H1 (cell line): ENCODE measurements around the gene PDZD8. TPM values are rescaled to one million over a fixed set of nuclear protein-coding genes. Genes with fewer than 3 reads are reported as not detected.

Source experiments
- CTCF ChIA-PET: fragments of 300-600 bp; sonication (Branson Sonifier 250); formaldehyde crosslinking; loops from one replicate; lab custom pipeline; 2021; ENCODE audit not compliant: partially characterized antibody; lab: Charles Lee
- POLR2A ChIA-PET: fragments of 300-600 bp; sonication (Branson Sonifier 250); formaldehyde crosslinking; loops from one replicate; lab custom pipeline; 2021; ENCODE audit warnings: inconsistent platforms; ENCODE audit not compliant: partially characterized antibody; lab: Charles Lee
- DNase-seq, 2 experiments: peaks; one replicate each; pipeline versions ENCODE4 v3.0.0 to v3.0.0-alpha.2; 2010 to 2022; ENCODE audit warnings: low spot score in 2 of 2, low read depth in 1 of 2, mixed read lengths in 1 of 2
- FAIRE-seq: peaks from 2 replicates; lab custom pipeline; 2011; peaks lifted over from hg19 to GRCh38; lab: Jason Lieb, UNC
- H2AFZ ChIP-seq: 2 replicates; pipeline ENCODE4 v1.8.1; 2012; ENCODE audit warnings: low read length, inconsistent platforms
- H2AK5ac ChIP-seq: 2 replicates; pipeline ENCODE4 v1.6.1; 2013; ENCODE audit warnings: low read depth, low read length
- H2BK120ac ChIP-seq: replicated peaks from 2 replicates; pipeline ENCODE3; 2013; ENCODE audit warnings: low read depth, low read length, inconsistent platforms
- H2BK12ac ChIP-seq: 2 replicates; pipeline ENCODE4 v1.6.1; 2013; ENCODE audit warnings: low read depth, low read length
- H2BK15ac ChIP-seq: 2 replicates; pipeline ENCODE4 v1.6.1; 2013; ENCODE audit warnings: low read length
- H2BK20ac ChIP-seq: 2 replicates; pipeline ENCODE4 v1.6.1; 2013; ENCODE audit warnings: low read length
- H2BK5ac ChIP-seq: 2 replicates; pipeline ENCODE4 v1.6.1; 2013; ENCODE audit warnings: low read depth, low read length
- H3K14ac ChIP-seq: 2 replicates; pipeline ENCODE4 v1.6.1; 2013; ENCODE audit warnings: inconsistent platforms; ENCODE audit not compliant: insufficient read length
- H3K18ac ChIP-seq: 2 replicates; pipeline ENCODE4 v1.6.1; 2013; ENCODE audit warnings: low read length; ENCODE audit errors: extremely low read depth
- H3K23ac ChIP-seq: 2 replicates; pipeline ENCODE4 v1.6.1; 2013; ENCODE audit warnings: inconsistent platforms; ENCODE audit not compliant: insufficient read length
- H3K23me2 ChIP-seq: 2 replicates; pipeline ENCODE4 v1.6.1; 2013; ENCODE audit warnings: low read depth, low read length
- H3K27ac ChIP-seq: 2 replicates; pipeline ENCODE4 v1.6.1; 2011; ENCODE audit warnings: low read depth, low read length, inconsistent platforms
- H3K27me3 ChIP-seq, 4 experiments: replicated peaks in 1 of 4; 1 replicate in 1 of 4; 2 replicates in 3 of 4; pipeline versions ENCODE4 v1.6.1 to v1.8.1; 2011 to 2013; ENCODE audit warnings: low read length in 3 of 4, mild to moderate bottlenecking in 3 of 4, inconsistent platforms in 2 of 4, mixed read lengths in 2 of 4, moderate library complexity in 1 of 4; ENCODE audit not compliant: control insufficient read depth in 3 of 4, insufficient read depth in 3 of 4; ENCODE audit errors: extremely low read depth in 1 of 4
- H3K36me3 ChIP-seq, 4 experiments: 2 replicates each; pipeline versions ENCODE4 v1.6.1 to v1.8.1; 2011 to 2013; ENCODE audit warnings: mild to moderate bottlenecking in 4 of 4, low read length in 3 of 4, moderate library complexity in 2 of 4, control low read depth in 1 of 4, inconsistent platforms in 1 of 4; ENCODE audit not compliant: insufficient read depth in 4 of 4, control insufficient read depth in 2 of 4
- H3K4ac ChIP-seq: replicated peaks from 2 replicates; pipeline ENCODE3; 2013; ENCODE audit warnings: low read length, low read depth, mixed read lengths, inconsistent platforms; ENCODE audit not compliant: insufficient read length
- H3K4me1 ChIP-seq, 4 experiments: replicated peaks in 1 of 4; 1 replicate in 1 of 4; 2 replicates in 3 of 4; pipeline versions ENCODE4 v1.6.1 to v1.8.1; 2011 to 2013; ENCODE audit warnings: low read length in 3 of 4, inconsistent platforms in 2 of 4, mixed read lengths in 1 of 4; ENCODE audit not compliant: insufficient read depth in 4 of 4, control insufficient read depth in 3 of 4
- H3K4me2 ChIP-seq, 2 experiments: 2 replicates each; pipeline versions ENCODE4 v1.6.1 to v1.8.1; 2011 to 2013; ENCODE audit warnings: low read depth in 2 of 2, low read length in 2 of 2, control low read depth in 1 of 2, inconsistent platforms in 1 of 2, mild to moderate bottlenecking in 1 of 2; ENCODE audit not compliant: insufficient read depth in 1 of 2
- H3K4me3 ChIP-seq, 4 experiments: fragments of 200-600, 300-600 bp in 1 of 4; sonication (generic), shearing (Covaris generic), sonication (Bioruptor Twin) in 1 of 4; 2 replicates each; pipeline versions ENCODE4 v1.5.1 to v1.8.1; 2011 to 2016; ENCODE audit warnings: low read length in 4 of 4, low read depth in 3 of 4, control low read depth in 2 of 4, inconsistent platforms in 2 of 4, mild to moderate bottlenecking in 2 of 4, mixed read lengths in 1 of 4, moderate library complexity in 1 of 4; ENCODE audit not compliant: insufficient read depth in 2 of 4; ENCODE audit errors: extremely low read depth in 1 of 4
- H3K56ac ChIP-seq: replicated peaks from 2 replicates; pipeline ENCODE3; 2013; ENCODE audit warnings: low read depth, mild to moderate bottlenecking, mixed read lengths, low read length, inconsistent platforms; ENCODE audit not compliant: insufficient read length
- H3K79me1 ChIP-seq: 2 replicates; pipeline ENCODE4 v1.6.1; 2013; ENCODE audit warnings: low read depth, low read length, control low read depth
- H3K79me2 ChIP-seq, 2 experiments: 2 replicates each; pipeline versions ENCODE4 v1.6.1 to v1.8.1; 2012 to 2013; ENCODE audit warnings: low read length in 2 of 2, mild to moderate bottlenecking in 2 of 2, inconsistent platforms in 1 of 2; ENCODE audit not compliant: insufficient read depth in 2 of 2, control insufficient read depth in 1 of 2
- H3K9ac ChIP-seq, 4 experiments: replicated peaks in 1 of 4; 1 replicate in 1 of 4; 2 replicates in 3 of 4; pipeline versions ENCODE4 v1.6.1 to v1.8.1; 2011 to 2013; ENCODE audit warnings: low read depth in 3 of 4, low read length in 3 of 4, control low read depth in 2 of 4, mild to moderate bottlenecking in 2 of 4, moderate library complexity in 2 of 4, inconsistent platforms in 1 of 4; ENCODE audit errors: extremely low read depth in 1 of 4
- H3K9me3 ChIP-seq, 2 experiments: 2 replicates each; pipeline versions ENCODE4 v1.6.1 to v1.8.1; 2012 to 2013; ENCODE audit warnings: mild to moderate bottlenecking in 2 of 2, moderate library complexity in 2 of 2, control low read depth in 1 of 2, inconsistent platforms in 1 of 2, low read depth in 1 of 2, low read length in 1 of 2, mixed read lengths in 1 of 2; ENCODE audit not compliant: insufficient read depth in 2 of 2
- H4K20me1 ChIP-seq, 2 experiments: replicated peaks in 1 of 2; 2 replicates each; pipeline versions ENCODE3 to v1.8.1; 2011 to 2013; ENCODE audit warnings: inconsistent platforms in 2 of 2, low read length in 2 of 2, mild to moderate bottlenecking in 1 of 2; ENCODE audit not compliant: insufficient read depth in 2 of 2, control insufficient read depth in 1 of 2
- H4K5ac ChIP-seq: 2 replicates; pipeline ENCODE4 v1.6.1; 2013; ENCODE audit warnings: low read length, low read depth, mixed read lengths, inconsistent platforms; ENCODE audit not compliant: insufficient read length
- H4K8ac ChIP-seq: 2 replicates; pipeline ENCODE4 v1.8.0; 2013; ENCODE audit warnings: mild to moderate bottlenecking, moderate library complexity, low read length, inconsistent platforms; ENCODE audit not compliant: insufficient read depth; ENCODE audit errors: extremely low read depth
- H4K91ac ChIP-seq: replicated peaks from 2 replicates; pipeline ENCODE3; 2013; ENCODE audit warnings: low read length, mixed read lengths, inconsistent platforms; ENCODE audit not compliant: insufficient read length
- CBX8 ChIP-seq: fragments of 300-800, 300-1000 bp; sonication (generic); IDR thresholded peaks from 2 replicates; pipeline ENCODE4 v1.7.1; 2016; ENCODE audit warnings: low read depth, low read length, borderline replicate concordance
- CEBPB ChIP-seq: IDR thresholded peaks from 2 replicates; pipeline ENCODE4 v1.6.1; 2012; ENCODE audit warnings: low read depth, low read length
- FOSL1 ChIP-seq: IDR thresholded peaks from 2 replicates; pipeline ENCODE4 v1.6.1; 2011; ENCODE audit warnings: mild to moderate bottlenecking, low read depth, low read length, moderate library complexity; ENCODE audit not compliant: insufficient read depth
- POLR2AphosphoS5 ChIP-seq: IDR thresholded peaks from 2 replicates; pipeline ENCODE4 v1.6.1; 2011; ENCODE audit warnings: low read depth, low read length
- TBP ChIP-seq: IDR thresholded peaks from 2 replicates; pipeline ENCODE4 v1.6.1; 2011; ENCODE audit warnings: low read depth, low read length, improper control_type of control experiment
- WGBS, 2 experiments: shearing (Covaris generic) in 1 of 2; methylation state at CpG; one replicate each; pipeline versions ENCODE4 v1.1.6 to v1.1.7; 2013 to 2015; ENCODE audit warnings: low lambda C conversion rate in 2 of 2, mixed read lengths in 2 of 2, inconsistent platforms in 1 of 2, low coverage in 1 of 2, missing lambda C conversion rate in 1 of 2; ENCODE audit not compliant: insufficient replicate concordance in 2 of 2, insufficient coverage in 1 of 2, insufficient read length in 1 of 2; ENCODE audit errors: extremely low coverage in 1 of 2, missing lambda C conversion rate in 1 of 2; 5-methylcytosine and 5-hydroxymethylcytosine counted together
- polyA plus RNA-seq, 7 experiments: library from polyadenylated mRNA; depleted of rRNA in 3 of 7; stranded (reverse) in 5 of 7; unstranded in 2 of 7; fragments of >200 nt in 5 of 7; fragments of 200-250 nt in 2 of 7; gene quantifications; 1 replicate in 5 of 7; 2 replicates in 1 of 7; 4 replicates in 1 of 7; pipeline versions ENCODE4 v1.2.1 to v1.2.3, GENCODE V29; 2011 to 2013; ENCODE audit warnings: missing spikeins in 2 of 7, mixed read lengths in 2 of 7
- total RNA-seq: library from RNA; stranded (reverse); fragmentation: NEBNext Ultra II Directional; extraction: Animal tissue kit (Norgen Biotek cat#: 25700); gene quantifications from 2 replicates; pipeline ENCODE4 v1.2.1, GENCODE V29; 2021

Gene PDZD8
- total and polyA plus RNA-seq, 2 of the 8 experiments (the other 6 are each of a cell fraction or from before 2014, with no cell fraction given) = 10.9 to 50.1 TPM

- no peak for TF ChIP-seq CBX8
- TF ChIP-seq CEBPB = no peak
- no peak for TF ChIP-seq FOSL1
- TF ChIP-seq POLR2AphosphoS5 = no peak
- no peak for TF ChIP-seq TBP
- POLR2A ChIA-PET = no interaction called here
- WGBS, 2 experiments = 94% methylated on average over 1 of the region's 1 CpG; no CpG with 5 or more reads in 1 of the 2 experiments
Observed at GRCh38 chr10:117351558-117351957, 23.7 kb downstream of the PDZD8 start.

More at GRCh38 chr10:117351558-117351957, 23.7 kb downstream of the PDZD8 start:
- Histone ChIP-seq H4K5ac (no peak overlapping the region), H3K23ac (no peak overlapping the region), H2BK12ac (no peak overlapping the region), H3K36me3 (no peaks in the 10 kb centered on the region), H3K79me2 (peaks cover 3 to 88% of the 10 kb centered on the region in 2 experiments; a peak in 3 of 4 replicates), H2AFZ (no peak overlapping the region), H2BK5ac (no peak overlapping the region), H3K23me2 (no peaks in the 10 kb centered on the region), H3K27me3 (no peaks in the 10 kb centered on the region), H2BK120ac (no peak overlapping the region), H3K4me2 (no peak overlapping the region), H2BK20ac (no peak overlapping the region), H4K91ac (no peak overlapping the region), H3K18ac (no peak overlapping the region), H3K9ac (no peak overlapping the region), H3K79me1 (no peaks in the 10 kb centered on the region), H4K20me1 (no peaks in the 10 kb centered on the region), H3K4me3 (no peak overlapping the region), H4K8ac (no peak overlapping the region), H2AK5ac (no peak overlapping the region), H3K9me3 (no peaks in the 10 kb centered on the region), H3K4ac (no peak overlapping the region), H3K56ac (no peak overlapping the region), H3K4me1 (peaks cover 5 to 24% (median 15%) of the 10 kb centered on the region in 4 experiments), H3K27ac (no peak overlapping the region), H2BK15ac (no peak overlapping the region), H3K14ac (no peak overlapping the region)
- FAIRE-seq (no peak), DNase-seq (no peak)
- CTCF ChIA-PET = interaction anchor here (0.9 to 3.1 kb wide), 2 partner anchors 9 to 124 kb away, joined by 3 to 11 read pairs; no protein-coding TSS in a partner anchor
